Measurements from ENCODE around the gene P2RY2. TPM values are rescaled to one million over a fixed set of nuclear protein-coding genes. Genes with fewer than 3 reads are reported as not detected.

P2RY2 gene
- total and polyA plus RNA-seq, 2 donors (not counting 1 experiment from before 2014, with no cell fraction given): 0.12 to 0.37 TPM

DNA sequence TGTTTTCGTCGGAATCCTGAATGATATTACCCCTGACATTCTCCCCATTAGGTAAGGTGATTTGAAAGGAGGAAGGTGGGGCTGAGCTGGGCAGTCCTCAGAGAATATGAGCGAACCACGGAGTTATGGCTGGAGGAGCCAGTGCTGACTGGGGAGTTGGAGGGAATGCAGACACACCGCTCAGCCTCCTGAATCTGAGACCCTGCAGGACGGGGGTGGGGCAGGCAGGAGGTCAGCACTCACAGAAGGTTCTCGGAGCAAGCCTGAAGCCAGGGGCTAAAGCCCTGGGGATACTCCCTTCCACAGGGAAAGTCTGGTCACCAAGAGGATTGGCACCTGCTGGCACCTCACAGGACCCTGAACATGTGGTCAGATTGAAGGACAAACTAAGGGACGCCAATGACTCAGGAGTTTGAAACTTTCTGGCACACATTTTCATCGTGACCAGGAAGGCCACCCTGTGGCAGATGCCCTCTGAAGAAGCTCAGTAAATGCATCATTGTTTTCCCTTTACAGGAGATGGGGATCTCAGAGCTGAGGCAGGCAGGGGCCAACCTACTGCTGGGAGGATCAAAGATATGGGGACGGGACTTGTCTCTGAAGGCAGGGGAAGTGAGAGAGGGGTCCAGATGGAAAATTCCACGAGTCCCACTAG is 49.0 kb upstream of the P2RY2 start:
- Mint-ChIP-seq H3K27me3 (no peaks in the 10 kb centered on the region), H3K27ac (no peak overlapping the region), H3K9me3 (ENCODE audit: insufficient read depth) (no peaks in the 10 kb centered on the region), H3K4me1 (peaks cover 57% of the 10 kb centered on the region), H3K4me3 (no peak overlapping the region)
- Histone ChIP-seq H3K27me3 (replicated peaks in 1 of 4; ENCODE audit: control extremely low read depth in 1 of 4, control insufficient read depth in 3 of 4, insufficient read depth in 4 of 4, low read length in 3 of 4) (no peaks in the 10 kb centered on the region), H3K4me3 (ENCODE audit: control extremely low read depth in 1 of 5, extremely low read depth in 1 of 5, insufficient read depth in 1 of 5, low read depth in 2 of 5, low read length in 4 of 5) (no peak overlapping the region), H3K36me3 (replicated peaks in 1 of 2; ENCODE audit: control extremely low read depth in 1 of 2, control insufficient read depth in 1 of 2, extremely low read depth in 1 of 2, insufficient read depth in 2 of 2, low read length in 1 of 2) (no peaks in the 10 kb centered on the region), H3K9ac (ENCODE audit: low read length) (no peak overlapping the region), H3K79me2 (ENCODE audit: control insufficient read depth, insufficient read depth, low read length) (peaks cover 62% of the 10 kb centered on the region), H4K20me1 (ENCODE audit: control insufficient read depth, insufficient read depth, low read length, poor library complexity, severe bottlenecking) (no peaks in the 10 kb centered on the region), H2AFZ (ENCODE audit: insufficient read depth, low read depth, low read length, poor library complexity, severe bottlenecking) (no peak overlapping the region), H3K9me3 (ENCODE audit: control extremely low read depth in 1 of 3, control insufficient read depth in 2 of 3, insufficient read depth in 1 of 3, low read length in 2 of 3) (no peaks in the 10 kb centered on the region), H3K4me1 (ENCODE audit: control insufficient read depth in 2 of 2, insufficient read depth in 2 of 2, low read length in 2 of 2) (peaks cover 32 to 38% of the 10 kb centered on the region in 2 donors), H3K27ac (ENCODE audit: low read length in 2 of 2) (no peak overlapping the region), H3K4me2 (replicated peaks; ENCODE audit: low read depth, low read length, poor library complexity, severe bottlenecking) (no peak overlapping the region)
- DNase-seq (no peak), ATAC-seq (ENCODE audit: low read depth) (no peak)
- POLR2A ChIA-PET: no interaction called here
- TF ChIP-seq EZH2 (IDR thresholded peaks at IDR 0.05; ENCODE audit: borderline replicate concordance, insufficient read depth, low read depth, low read length, poor library complexity, severe bottlenecking) (no peak), CTCF (IDR thresholded peaks at IDR 0.05) (no peak)
- 98% methylated on average over 7 of the region's 11 CpGs for WGBS (ENCODE audit: insufficient coverage)
- intact Hi-C loops (cut with micrococcal nuclease): no loop called here
- CTCF ChIA-PET: interaction anchor here (0.7 to 21.7 kb wide), 3 partner anchors 7 to 27 kb away, joined by 3 to 271 read pairs (median 7); partner anchors contain the start of gene FCHSD2

DNA sequence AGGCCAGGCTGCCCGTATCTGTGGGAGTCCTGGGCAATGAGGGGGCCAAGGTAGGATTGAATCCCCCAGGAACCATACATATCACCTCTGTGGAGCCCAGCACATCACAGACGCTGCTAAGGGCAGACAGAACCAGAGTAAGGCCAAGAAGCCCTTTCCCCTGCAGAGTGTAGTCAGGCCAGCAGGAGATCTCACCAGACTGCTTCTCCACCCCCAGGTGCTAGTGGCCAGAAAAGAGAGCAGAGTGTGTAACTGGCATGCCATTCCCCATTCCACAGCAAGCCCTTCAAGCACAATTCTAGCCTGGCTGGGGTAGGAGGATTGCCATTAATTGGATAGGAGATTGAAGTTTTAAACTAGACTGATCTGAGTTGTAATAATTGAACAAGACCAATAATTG is 47.9 kb upstream of the P2RY2 start:
- Histone ChIP-seq H3K27me3 (replicated peaks in 1 of 4; ENCODE audit: control extremely low read depth in 1 of 4, control insufficient read depth in 3 of 4, insufficient read depth in 4 of 4, low read length in 3 of 4) (no peaks in the 10 kb centered on the region), H3K27ac (ENCODE audit: low read length in 2 of 2) (no peak overlapping the region), H3K79me2 (ENCODE audit: control insufficient read depth, insufficient read depth, low read length) (peaks cover 64% of the 10 kb centered on the region), H3K4me2 (replicated peaks; ENCODE audit: low read depth, low read length, poor library complexity, severe bottlenecking) (no peak overlapping the region), H3K4me1 (ENCODE audit: control insufficient read depth in 2 of 2, insufficient read depth in 2 of 2, low read length in 2 of 2) (peaks cover 22 to 29% of the 10 kb centered on the region in 2 donors), H4K20me1 (ENCODE audit: control insufficient read depth, insufficient read depth, low read length, poor library complexity, severe bottlenecking) (no peaks in the 10 kb centered on the region), H3K4me3 (ENCODE audit: control extremely low read depth in 1 of 5, extremely low read depth in 1 of 5, insufficient read depth in 1 of 5, low read depth in 2 of 5, low read length in 4 of 5) (no peak overlapping the region), H3K36me3 (replicated peaks in 1 of 2; ENCODE audit: control extremely low read depth in 1 of 2, control insufficient read depth in 1 of 2, extremely low read depth in 1 of 2, insufficient read depth in 2 of 2, low read length in 1 of 2) (no peaks in the 10 kb centered on the region), H3K9ac (ENCODE audit: low read length) (no peak overlapping the region), H3K9me3 (ENCODE audit: control extremely low read depth in 1 of 3, control insufficient read depth in 2 of 3, insufficient read depth in 1 of 3, low read length in 2 of 3) (no peaks in the 10 kb centered on the region), H2AFZ (ENCODE audit: insufficient read depth, low read depth, low read length, poor library complexity, severe bottlenecking) (no peak overlapping the region)
- DNase-seq (no peak), ATAC-seq (ENCODE audit: low read depth) (no peak)
- intact Hi-C loops (cut with micrococcal nuclease): loop anchor here (10.0 kb wide), 1 partner anchor 45 kb away; no protein-coding TSS in a partner anchor
- no peaks in the 10 kb centered on the region for H3K27me3 Mint-ChIP-seq
- H3K9me3 Mint-ChIP-seq (ENCODE audit: insufficient read depth): no peaks in the 10 kb centered on the region
- WGBS (ENCODE audit: insufficient coverage): 100% methylated on average over 1 of the region's 2 CpGs
- no peak for TF ChIP-seq EZH2 (IDR thresholded peaks at IDR 0.05; ENCODE audit: borderline replicate concordance, insufficient read depth, low read depth, low read length, poor library complexity, severe bottlenecking)
- no peak for TF ChIP-seq CTCF (IDR thresholded peaks at IDR 0.05)
- POLR2A ChIA-PET: interaction anchor here (0.6 kb wide), 1 partner anchor 33 kb away, joined by 3 read pairs; no protein-coding TSS in a partner anchor
- H3K4me3 Mint-ChIP-seq: no peak overlapping the region
- CTCF ChIA-PET: interaction anchor here (1.2 kb wide), 1 partner anchor 8 kb away, joined by 4 read pairs; no protein-coding TSS in a partner anchor
- H3K27ac Mint-ChIP-seq: peak overlapping the region; percentile 2
- H3K4me1 Mint-ChIP-seq: peaks cover 55% of the 10 kb centered on the region

Data from B cell (primary cell).